Keratinocyte (primary cell): ENCODE results near the gene POLA1. TPM values are rescaled to one million over a fixed set of nuclear protein-coding genes. Genes with fewer than 3 reads are reported as not detected.

Experiments
- DNase-seq: peaks from one replicate; pipeline ENCODE4 v3.0.0-alpha.2; 2011; ENCODE audit warnings: low read depth, missing footprints, low spot score
- FAIRE-seq: peaks from 2 replicates; lab custom pipeline; 2011; peaks lifted over from hg19 to GRCh38; lab: Jason Lieb, UNC
- H2AFZ ChIP-seq: 2 replicates; pipeline ENCODE4 v1.6.0; 2012; ENCODE audit warnings: low read length, control low read depth, inconsistent platforms; ENCODE audit not compliant: control insufficient read depth
- H3K27ac ChIP-seq: 2 replicates; pipeline ENCODE4 v1.5.1; 2011; ENCODE audit warnings: low read length; ENCODE audit not compliant: control insufficient read depth, insufficient read depth
- H3K27me3 ChIP-seq: 3 replicates; pipeline ENCODE4 v1.6.0; 2011; ENCODE audit warnings: low read length; ENCODE audit not compliant: control insufficient read depth, insufficient read depth; ENCODE audit errors: extremely low read depth
- H3K36me3 ChIP-seq, 2 experiments: 2 replicates in 1 of 2; 3 replicates in 1 of 2; pipeline ENCODE4 v1.5.1; 2011; ENCODE audit warnings: low read length in 2 of 2, mild to moderate bottlenecking in 1 of 2; ENCODE audit not compliant: control insufficient read depth in 2 of 2, insufficient read depth in 2 of 2; ENCODE audit errors: extremely low read depth in 1 of 2
- H3K4me1 ChIP-seq: 3 replicates; pipeline ENCODE4 v1.5.1; 2011; ENCODE audit warnings: low read length; ENCODE audit not compliant: control insufficient read depth, insufficient read depth; ENCODE audit errors: extremely low read depth
- H3K4me2 ChIP-seq: 3 replicates; pipeline ENCODE4 v1.6.0; 2011; ENCODE audit warnings: low read depth, low read length; ENCODE audit not compliant: control insufficient read depth, insufficient read depth; ENCODE audit errors: extremely low read depth
- H3K4me3 ChIP-seq, 3 experiments: fragments of 200-600 bp in 1 of 3; sonication (generic) in 1 of 3; 2 replicates in 2 of 3; 3 replicates in 1 of 3; pipeline ENCODE4 v1.5.1; 2011 to 2016; ENCODE audit warnings: low read length in 3 of 3, mild to moderate bottlenecking in 3 of 3, control low read depth in 2 of 3, inconsistent platforms in 1 of 3, low read depth in 1 of 3, mixed read lengths in 1 of 3, mixed run types in 1 of 3, moderate library complexity in 1 of 3; ENCODE audit not compliant: control insufficient read depth in 2 of 3, insufficient read depth in 2 of 3; ENCODE audit errors: extremely low read depth in 1 of 3
- H3K79me2 ChIP-seq: 2 replicates; pipeline ENCODE4 v1.6.0; 2012; ENCODE audit warnings: low read length; ENCODE audit not compliant: control insufficient read depth, insufficient read depth
- H3K9ac ChIP-seq: 3 replicates; pipeline ENCODE4 v1.6.0; 2011; ENCODE audit warnings: low read length; ENCODE audit not compliant: control insufficient read depth, insufficient read depth; ENCODE audit errors: extremely low read depth
- H3K9me1 ChIP-seq: 3 replicates; pipeline ENCODE4 v1.6.0; 2011; ENCODE audit warnings: low read length; ENCODE audit not compliant: control insufficient read depth, insufficient read depth; ENCODE audit errors: extremely low read depth
- H3K9me3 ChIP-seq: 2 replicates; pipeline ENCODE4 v1.5.1; 2012; ENCODE audit warnings: low read depth, low read length; ENCODE audit not compliant: control insufficient read depth
- H4K20me1 ChIP-seq: 3 replicates; pipeline ENCODE4 v1.6.0; 2011; ENCODE audit warnings: low read length; ENCODE audit not compliant: control insufficient read depth, insufficient read depth; ENCODE audit errors: extremely low read depth
- EZH2 ChIP-seq: IDR thresholded peaks from one replicate; pipeline ENCODE4 v1.6.1; 2012; ENCODE audit warnings: inconsistent platforms, mild to moderate bottlenecking, low read length, moderate library complexity
- dilution Hi-C: fragments of 300-500 bp; cut with MboI; formaldehyde crosslinking; loops from one replicate; pipeline ENCODE4 v1.7.0; 2020; ENCODE audit warnings: low sequenced_read_pairs; ENCODE audit not compliant: extremely low pct_ligation_motif_present
- polyA plus RNA-seq, 5 experiments: library from polyadenylated mRNA; depleted of rRNA in 3 of 5; stranded (reverse) in 3 of 5; stranded (forward) in 1 of 5; unstranded in 1 of 5; fragments of >200 nt; gene quantifications; 1 replicate in 1 of 5; 2 replicates in 3 of 5; 3 replicates in 1 of 5; pipeline versions ENCODE4 v1.2.1 to v1.2.3, GENCODE V29; 2011 to 2012; ENCODE audit warnings: missing spikeins in 2 of 5, low read depth in 1 of 5, low replicate concordance in 1 of 5
- TF ChIP-seq, protein P1 (sequence below), 3 experiments: IDR thresholded peaks in 1 of 3; conservative IDR thresholded peaks in 1 of 3; optimal IDR thresholded peaks in 1 of 3; 2 replicates in 2 of 3; 3 replicates in 1 of 3; pipeline versions ENCODE3 to v1.5.1; 2011; ENCODE audit warnings: low read length in 3 of 3, mild to moderate bottlenecking in 3 of 3, moderate library complexity in 2 of 3, control low read depth in 1 of 3, inconsistent platforms in 1 of 3; ENCODE audit not compliant: insufficient read depth in 2 of 3; ENCODE audit errors: extremely low read depth in 1 of 3

The POLA1 gene
- polyA plus RNA-seq, 1 donor (not counting 4 experiments of a cell fraction or from before 2014, with no cell fraction given): 3.9 TPM

DNA sequence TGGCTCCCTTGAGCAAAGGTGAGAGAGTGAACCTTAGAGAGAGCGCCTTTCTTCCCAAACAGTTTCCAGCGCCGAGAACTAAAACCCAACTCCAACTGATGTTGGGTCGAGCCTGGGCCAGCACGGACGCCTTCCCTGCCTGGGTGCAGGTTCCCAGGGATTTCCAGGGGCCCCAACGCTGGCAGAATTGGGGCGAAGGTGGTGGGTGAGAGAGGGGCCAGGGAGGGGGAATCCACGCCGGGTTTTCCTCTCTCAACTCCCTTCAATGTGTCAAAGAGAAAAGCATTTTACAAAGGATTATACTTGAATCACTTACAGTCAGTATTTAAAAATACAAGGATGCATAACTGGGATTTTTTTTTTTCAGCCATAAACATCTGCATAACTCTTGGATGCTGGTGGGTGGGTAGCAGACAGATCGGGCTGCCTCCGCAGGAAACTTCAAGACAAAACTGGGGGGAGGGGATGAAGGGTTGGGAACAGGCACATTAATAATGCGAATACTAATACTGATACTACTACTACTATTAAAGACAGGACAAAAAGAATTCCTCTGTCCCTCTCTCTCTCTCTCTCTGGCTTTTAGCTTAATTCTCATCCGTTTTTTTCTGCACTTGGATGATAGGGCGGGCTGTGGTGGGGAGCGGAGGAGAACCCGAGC is 323.4 kb downstream of the POLA1 start:
- H3K9me3 ChIP-seq: no peaks in the 10 kb centered on the region
- H2AFZ ChIP-seq: no peak overlapping the region
- H3K9ac ChIP-seq: no peak overlapping the region
- peaks cover 2% of the 10 kb centered on the region for H3K4me1 ChIP-seq
- peaks cover 87% of the 10 kb centered on the region for H3K27me3 ChIP-seq
- H4K20me1 ChIP-seq: no peaks in the 10 kb centered on the region
- H3K9me1 ChIP-seq: no peaks in the 10 kb centered on the region
- no peaks in the 10 kb centered on the region for H3K36me3 ChIP-seq
- H3K4me3 ChIP-seq: no peak overlapping the region
- DNase-seq: no peak
- H3K79me2 ChIP-seq: no peaks in the 10 kb centered on the region
- no peak overlapping the region for H3K27ac ChIP-seq
- FAIRE-seq: no peak
- no peak overlapping the region for H3K4me2 ChIP-seq
- dilution Hi-C loops: no loop called here
- TF ChIP-seq, protein P1, sequence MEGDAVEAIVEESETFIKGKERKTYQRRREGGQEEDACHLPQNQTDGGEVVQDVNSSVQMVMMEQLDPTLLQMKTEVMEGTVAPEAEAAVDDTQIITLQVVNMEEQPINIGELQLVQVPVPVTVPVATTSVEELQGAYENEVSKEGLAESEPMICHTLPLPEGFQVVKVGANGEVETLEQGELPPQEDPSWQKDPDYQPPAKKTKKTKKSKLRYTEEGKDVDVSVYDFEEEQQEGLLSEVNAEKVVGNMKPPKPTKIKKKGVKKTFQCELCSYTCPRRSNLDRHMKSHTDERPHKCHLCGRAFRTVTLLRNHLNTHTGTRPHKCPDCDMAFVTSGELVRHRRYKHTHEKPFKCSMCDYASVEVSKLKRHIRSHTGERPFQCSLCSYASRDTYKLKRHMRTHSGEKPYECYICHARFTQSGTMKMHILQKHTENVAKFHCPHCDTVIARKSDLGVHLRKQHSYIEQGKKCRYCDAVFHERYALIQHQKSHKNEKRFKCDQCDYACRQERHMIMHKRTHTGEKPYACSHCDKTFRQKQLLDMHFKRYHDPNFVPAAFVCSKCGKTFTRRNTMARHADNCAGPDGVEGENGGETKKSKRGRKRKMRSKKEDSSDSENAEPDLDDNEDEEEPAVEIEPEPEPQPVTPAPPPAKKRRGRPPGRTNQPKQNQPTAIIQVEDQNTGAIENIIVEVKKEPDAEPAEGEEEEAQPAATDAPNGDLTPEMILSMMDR (optimal IDR thresholded peaks at IDR 0.05 in 1 of 3, IDR thresholded peaks at IDR 0.05 in 1 of 3, conservative IDR thresholded peaks at IDR 0.05 in 1 of 3; ENCODE audit: extremely low read depth in 1 of 3, insufficient read depth in 2 of 3, low read length in 3 of 3): no peak
- TF ChIP-seq EZH2: no peak

- Histone ChIP-seq H3K27me3 (peaks cover 87% of the 10 kb centered on the region), H3K27ac (no peak overlapping the region), H3K79me2 (no peaks in the 10 kb centered on the region), H3K9me3 (no peaks in the 10 kb centered on the region), H3K4me1 (peaks cover 2% of the 10 kb centered on the region), H4K20me1 (no peaks in the 10 kb centered on the region), H3K4me3 (no peak overlapping the region), H3K9ac (no peak overlapping the region), H3K4me2 (no peak overlapping the region), H3K36me3 (no peaks in the 10 kb centered on the region), H2AFZ (no peak overlapping the region), H3K9me1 (no peaks in the 10 kb centered on the region)
- TF ChIP-seq, protein P1 (optimal IDR thresholded peaks at IDR 0.05 in 1 of 3, IDR thresholded peaks at IDR 0.05 in 1 of 3, conservative IDR thresholded peaks at IDR 0.05 in 1 of 3; ENCODE audit: extremely low read depth in 1 of 3, insufficient read depth in 2 of 3, low read length in 3 of 3): no peak
- peak; percentile 95 for TF ChIP-seq EZH2
- no peak for DNase-seq
- dilution Hi-C loops: no loop called here
- FAIRE-seq: no peak
Measured at GRCh38 chrX:25017667-25018247, 324.0 kb downstream of the POLA1 start.
